ENCODE results near the gene CYB561. TPM values are rescaled to one million over a fixed set of nuclear protein-coding genes. Genes with fewer than 3 reads are reported as not detected.
"Not testable (repeated sequence)": the region's sequence is repeated elsewhere in the genome, so short reads cannot be mapped to it uniquely, and the experiment has no call there.

CYB561 gene
- total RNA-seq, 1 experiment from 2014 or later, result 35.1 TPM

DNA sequence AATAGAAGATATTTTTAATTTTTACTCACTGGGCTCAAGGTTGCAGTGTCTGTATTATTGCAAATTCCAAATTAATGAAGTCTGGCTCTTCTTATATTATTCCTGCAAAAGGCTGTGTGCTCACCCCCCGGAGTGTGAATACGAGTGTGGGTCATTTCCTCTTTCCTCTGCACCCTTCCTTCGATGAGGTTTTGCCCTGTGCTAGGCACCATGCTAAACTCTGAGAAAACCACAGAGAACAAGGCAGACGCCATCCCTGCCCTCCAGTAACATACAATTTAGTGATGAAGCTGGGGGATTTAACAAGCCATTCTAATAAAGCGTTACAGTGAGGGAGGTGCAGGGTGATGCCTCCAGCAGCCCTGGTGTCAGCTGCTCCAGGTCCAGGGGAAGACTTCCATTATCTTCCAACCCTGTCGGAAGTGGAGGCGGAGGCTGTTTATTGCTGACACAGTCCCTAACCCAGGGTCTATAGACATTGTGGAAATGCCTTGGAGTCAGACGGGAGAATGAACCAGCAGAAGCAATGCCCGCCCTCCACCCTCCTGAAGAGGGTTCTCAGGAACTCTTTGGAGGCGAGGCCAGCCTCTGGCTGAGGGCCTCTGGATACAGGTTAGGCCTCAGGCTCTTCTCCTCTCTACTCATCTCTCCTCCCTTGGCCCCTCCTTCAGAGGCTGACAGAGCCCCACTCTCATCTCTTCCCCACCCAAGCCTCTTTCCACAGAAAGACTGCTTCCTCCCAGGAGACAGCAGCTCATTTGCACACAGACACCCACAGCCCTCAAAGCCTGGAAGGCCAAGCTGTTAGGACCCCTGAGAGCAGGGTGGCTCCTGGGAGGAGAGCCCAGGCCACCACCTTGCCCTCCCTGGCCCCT, 28.7 kb upstream of the CYB561 start:
- Mint-ChIP-seq H3K27me3 (ENCODE audit: low read depth) (peaks cover 28% of the 10 kb centered on the region), H3K36me3 (no peaks in the 10 kb centered on the region), H3K9me3 (no peaks in the 10 kb centered on the region), H3K27ac (no peak overlapping the region), H3K4me1 (peaks cover 32% of the 10 kb centered on the region), H3K4me3 (no peak overlapping the region)
- DNase-seq (ENCODE audit: low spot score) (no peak), ATAC-seq (no peak)
- TF ChIP-seq CREM (CRISPR knock-in tag; IDR thresholded peaks at IDR 0.05), result no peak
- no peak for TF ChIP-seq ERG (CRISPR knock-in tag; IDR thresholded peaks at IDR 0.05)
- ChIA-PET POLR2A (no interaction called here), CTCF (interaction anchor here (7.7 to 11.3 kb wide), 2 partner anchors 33 to 46 kb away, joined by 167 to 298 read pairs; partner anchors contain the start of gene CYB561)

- Mint-ChIP-seq H3K4me3 (no peak overlapping the region), H3K4me1 (peaks cover 32% of the 10 kb centered on the region), H3K9me3 (no peaks in the 10 kb centered on the region), H3K27ac (no peak overlapping the region), H3K36me3 (no peaks in the 10 kb centered on the region), H3K27me3 (ENCODE audit: low read depth) (peaks cover 28% of the 10 kb centered on the region)
- ChIA-PET POLR2A (no interaction called here), CTCF (interaction anchor here (11.3 kb wide), 1 partner anchor 33 kb away, joined by 298 read pairs; the partner anchor contains the start of gene CYB561)
- TF ChIP-seq, protein P1, sequence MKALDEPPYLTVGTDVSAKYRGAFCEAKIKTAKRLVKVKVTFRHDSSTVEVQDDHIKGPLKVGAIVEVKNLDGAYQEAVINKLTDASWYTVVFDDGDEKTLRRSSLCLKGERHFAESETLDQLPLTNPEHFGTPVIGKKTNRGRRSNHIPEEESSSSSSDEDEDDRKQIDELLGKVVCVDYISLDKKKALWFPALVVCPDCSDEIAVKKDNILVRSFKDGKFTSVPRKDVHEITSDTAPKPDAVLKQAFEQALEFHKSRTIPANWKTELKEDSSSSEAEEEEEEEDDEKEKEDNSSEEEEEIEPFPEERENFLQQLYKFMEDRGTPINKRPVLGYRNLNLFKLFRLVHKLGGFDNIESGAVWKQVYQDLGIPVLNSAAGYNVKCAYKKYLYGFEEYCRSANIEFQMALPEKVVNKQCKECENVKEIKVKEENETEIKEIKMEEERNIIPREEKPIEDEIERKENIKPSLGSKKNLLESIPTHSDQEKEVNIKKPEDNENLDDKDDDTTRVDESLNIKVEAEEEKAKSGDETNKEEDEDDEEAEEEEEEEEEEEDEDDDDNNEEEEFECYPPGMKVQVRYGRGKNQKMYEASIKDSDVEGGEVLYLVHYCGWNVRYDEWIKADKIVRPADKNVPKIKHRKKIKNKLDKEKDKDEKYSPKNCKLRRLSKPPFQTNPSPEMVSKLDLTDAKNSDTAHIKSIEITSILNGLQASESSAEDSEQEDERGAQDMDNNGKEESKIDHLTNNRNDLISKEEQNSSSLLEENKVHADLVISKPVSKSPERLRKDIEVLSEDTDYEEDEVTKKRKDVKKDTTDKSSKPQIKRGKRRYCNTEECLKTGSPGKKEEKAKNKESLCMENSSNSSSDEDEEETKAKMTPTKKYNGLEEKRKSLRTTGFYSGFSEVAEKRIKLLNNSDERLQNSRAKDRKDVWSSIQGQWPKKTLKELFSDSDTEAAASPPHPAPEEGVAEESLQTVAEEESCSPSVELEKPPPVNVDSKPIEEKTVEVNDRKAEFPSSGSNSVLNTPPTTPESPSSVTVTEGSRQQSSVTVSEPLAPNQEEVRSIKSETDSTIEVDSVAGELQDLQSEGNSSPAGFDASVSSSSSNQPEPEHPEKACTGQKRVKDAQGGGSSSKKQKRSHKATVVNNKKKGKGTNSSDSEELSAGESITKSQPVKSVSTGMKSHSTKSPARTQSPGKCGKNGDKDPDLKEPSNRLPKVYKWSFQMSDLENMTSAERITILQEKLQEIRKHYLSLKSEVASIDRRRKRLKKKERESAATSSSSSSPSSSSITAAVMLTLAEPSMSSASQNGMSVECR (CRISPR knock-in tag; IDR thresholded peaks at IDR 0.05; ENCODE audit: borderline replicate concordance), result no peak
- TF ChIP-seq ZNF396 (CRISPR knock-in tag; IDR thresholded peaks at IDR 0.05; ENCODE audit: borderline replicate concordance), result no peak
- ATAC-seq, result no peak
- DNase-seq (ENCODE audit: low spot score), result no peak
These were observed 28.1 kb upstream of the CYB561 start for GRCh38 chr17:63474174-63474573.

GRCh38 chr17:63468099-63468498, 22.0 kb upstream of the CYB561 start:
- H3K9me3 Mint-ChIP-seq, result peaks cover 10% of the 10 kb centered on the region
- H3K4me1 Mint-ChIP-seq; POLR2A ChIA-PET; H3K36me3 Mint-ChIP-seq; H3K27me3 Mint-ChIP-seq (ENCODE audit: low read depth); ATAC-seq; H3K27ac Mint-ChIP-seq; DNase-seq (ENCODE audit: low spot score); H3K4me3 Mint-ChIP-seq: not testable (repeated sequence)
- CTCF ChIA-PET, result interaction anchor here (0.9 to 1.3 kb wide), 3 partner anchors 11 to 33 kb away, joined by 3 to 4 read pairs (median 4); no protein-coding TSS in a partner anchor

DNA sequence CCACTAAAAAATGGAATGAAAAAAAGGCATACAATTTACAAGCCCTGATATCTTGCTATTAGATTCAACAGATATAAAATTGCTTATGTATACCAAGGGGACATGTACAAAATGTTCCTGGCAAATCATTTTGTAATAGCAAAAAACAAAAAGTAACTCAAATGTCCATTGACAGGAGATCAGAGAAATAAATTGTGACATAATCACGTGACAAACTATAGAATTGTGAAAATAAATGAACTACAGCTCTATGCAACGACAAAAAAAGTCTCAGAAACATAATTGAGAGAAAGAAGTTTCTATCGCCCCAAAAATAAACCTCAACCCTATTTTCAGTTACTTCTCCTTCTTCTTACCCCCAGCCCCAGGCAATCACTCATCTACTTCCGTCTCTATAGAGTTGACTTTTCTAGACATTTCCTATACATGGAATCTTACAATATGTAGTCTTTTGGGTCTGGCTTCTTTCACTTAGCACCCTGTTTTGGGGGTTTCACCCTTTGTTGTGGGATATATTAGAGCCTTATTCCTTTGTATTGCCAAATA, 18.7 kb upstream of the CYB561 start:
- peaks cover 10% of the 10 kb centered on the region for H3K9me3 Mint-ChIP-seq
- no peak overlapping the region for H3K27ac Mint-ChIP-seq
- no peak overlapping the region for H3K4me3 Mint-ChIP-seq
- no peaks in the 10 kb centered on the region for H3K27me3 Mint-ChIP-seq (ENCODE audit: low read depth)
- H3K4me1 Mint-ChIP-seq, result peaks cover 8% of the 10 kb centered on the region
- ChIA-PET POLR2A (no interaction called here), CTCF (interaction anchor here (0.6 kb wide), 1 partner anchor 645 kb away, joined by 3 read pairs; no protein-coding TSS in a partner anchor)
- DNase-seq (ENCODE audit: low spot score), result no peak
- ATAC-seq, result no peak
- no peaks in the 10 kb centered on the region for H3K36me3 Mint-ChIP-seq
- TF ChIP-seq FOXP4 (CRISPR knock-in tag; IDR thresholded peaks at IDR 0.05), result no peak
- TF ChIP-seq SP1 (CRISPR knock-in tag; conservative IDR thresholded peaks at IDR 0.05), result no peak

Measured in WTC11 (cell line).